ENCODE measurements around the gene SAMD7. TPM values are rescaled to one million over a fixed set of nuclear protein-coding genes. Genes with fewer than 3 reads are reported as not detected.

Gene SAMD7
- total RNA-seq, 1 donor from 2014 or later, result not detected

DNA sequence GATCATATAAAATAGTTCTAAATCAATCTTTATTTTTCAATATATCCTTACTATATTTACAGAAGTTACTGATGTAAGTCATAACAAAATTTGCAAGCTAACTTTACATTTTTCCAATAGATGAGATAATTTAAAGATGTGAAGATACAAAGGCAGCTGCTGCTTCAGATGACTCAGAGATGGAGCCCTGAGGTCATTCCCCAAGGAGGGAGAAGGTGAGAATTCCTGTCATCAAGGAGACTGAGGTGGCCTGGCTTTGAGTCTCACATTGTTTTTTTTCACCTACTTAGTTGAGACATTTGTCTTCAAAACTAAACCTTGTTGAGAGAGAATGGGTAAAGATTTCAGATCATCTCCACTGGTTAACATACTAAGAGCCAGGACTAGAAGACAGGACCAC lies 3.9 kb upstream of the SAMD7 start:
- no peak for DNase-seq (ENCODE audit: low spot score)

DNA sequence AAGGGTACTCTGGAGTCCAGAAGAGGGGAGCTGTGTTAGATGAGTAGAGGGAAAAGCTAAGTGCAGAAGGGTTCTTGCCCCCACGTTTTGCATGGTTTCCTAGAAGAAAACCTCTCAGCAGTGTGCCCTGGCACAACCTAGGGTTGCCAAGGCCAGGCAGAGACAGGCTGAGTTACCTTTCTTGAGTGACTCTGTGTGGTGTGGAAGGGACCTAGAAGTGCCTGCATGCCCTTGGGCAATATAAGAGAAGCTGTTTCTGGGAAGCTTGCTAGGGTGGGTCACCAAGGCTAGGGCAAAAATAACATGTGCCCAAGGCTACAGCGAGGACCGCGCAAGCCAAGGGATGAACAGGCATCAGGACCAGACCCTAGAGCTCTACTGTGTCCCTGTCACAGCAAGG lies 3.4 kb upstream of the SAMD7 start:
- DNase-seq (ENCODE audit: low spot score), result no peak

DNA sequence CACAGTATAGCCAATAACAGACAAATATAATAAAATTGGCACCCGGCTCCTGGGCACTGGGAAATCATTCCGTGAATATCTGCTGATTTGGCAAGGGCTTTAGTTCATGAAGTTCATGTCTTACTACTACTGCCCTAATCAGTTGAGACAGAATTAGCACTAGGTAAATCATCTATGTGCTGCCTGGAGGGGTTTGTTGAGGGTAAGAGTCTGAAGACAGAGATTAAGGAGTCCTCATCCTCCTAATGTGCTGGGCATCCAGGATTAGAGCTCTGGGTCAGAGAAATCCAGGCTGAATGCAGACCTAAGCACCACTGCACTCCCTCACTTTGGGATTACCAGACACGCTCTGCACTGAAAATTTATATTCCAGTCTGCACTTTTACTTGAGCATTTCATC lies 2.0 kb downstream of the SAMD7 start:
- no peak for DNase-seq (ENCODE audit: low spot score)

DNA sequence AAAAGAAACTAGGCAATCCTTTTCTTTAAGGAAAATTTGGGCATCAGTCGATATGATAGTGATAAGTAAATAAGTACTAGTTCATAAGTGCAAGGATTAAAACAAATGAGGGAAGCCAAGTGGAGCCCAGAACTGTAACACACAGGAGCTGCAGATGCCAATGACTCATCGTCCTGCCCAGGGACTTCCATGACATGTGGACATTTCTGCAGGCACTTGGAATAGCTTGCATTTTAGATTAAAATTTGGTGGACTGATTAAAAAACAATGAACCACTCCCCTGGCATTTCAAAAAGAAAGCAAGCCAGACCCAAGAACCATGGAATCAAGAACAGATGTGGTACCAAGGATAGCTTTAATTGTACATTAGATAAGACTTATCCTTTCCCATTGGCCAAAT lies 2.9 kb downstream of the SAMD7 start:
- DNase-seq (ENCODE audit: low spot score), result no peak

DNA sequence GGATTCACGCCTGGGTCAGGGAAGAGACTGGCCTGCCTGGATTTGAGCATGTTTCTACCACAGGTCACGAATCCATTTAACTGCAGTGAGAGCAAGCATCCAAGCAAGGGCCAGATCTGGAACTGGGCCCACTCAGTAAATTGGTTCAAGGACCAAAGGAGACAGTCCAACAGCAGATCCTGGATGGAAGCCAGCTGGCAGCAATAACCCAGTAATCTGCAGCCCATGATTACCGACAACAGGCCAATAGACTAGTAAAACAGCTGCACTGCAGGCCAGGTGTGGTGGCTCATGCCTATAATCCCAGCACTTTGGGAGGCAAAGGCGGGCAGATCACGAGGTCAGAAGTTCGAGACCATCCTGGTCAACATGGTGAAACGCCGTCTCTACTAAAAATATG lies 11.8 kb downstream of the SAMD7 start:
- no peak for DNase-seq (ENCODE audit: low spot score)

DNA sequence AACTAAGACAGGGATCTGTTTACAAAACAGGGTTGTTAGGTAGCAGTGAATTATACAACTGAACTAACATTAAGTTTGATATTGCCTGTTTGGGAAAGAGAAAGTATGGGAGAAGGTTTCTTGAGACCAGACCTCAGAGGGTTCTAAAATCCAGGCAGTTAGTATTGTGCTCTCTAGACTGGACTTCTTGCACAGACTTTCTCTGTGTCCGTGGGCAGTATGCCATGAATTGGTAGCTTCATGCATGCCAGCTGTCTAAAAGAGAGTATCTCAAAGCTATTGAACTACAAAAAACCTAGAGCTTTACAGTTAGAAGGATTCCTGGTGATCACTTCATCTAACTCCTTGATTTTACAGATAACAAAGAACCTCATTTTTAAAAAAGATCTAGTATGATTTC lies 12.5 kb downstream of the SAMD7 start:
- DNase-seq (ENCODE audit: low spot score), result no peak

DNA sequence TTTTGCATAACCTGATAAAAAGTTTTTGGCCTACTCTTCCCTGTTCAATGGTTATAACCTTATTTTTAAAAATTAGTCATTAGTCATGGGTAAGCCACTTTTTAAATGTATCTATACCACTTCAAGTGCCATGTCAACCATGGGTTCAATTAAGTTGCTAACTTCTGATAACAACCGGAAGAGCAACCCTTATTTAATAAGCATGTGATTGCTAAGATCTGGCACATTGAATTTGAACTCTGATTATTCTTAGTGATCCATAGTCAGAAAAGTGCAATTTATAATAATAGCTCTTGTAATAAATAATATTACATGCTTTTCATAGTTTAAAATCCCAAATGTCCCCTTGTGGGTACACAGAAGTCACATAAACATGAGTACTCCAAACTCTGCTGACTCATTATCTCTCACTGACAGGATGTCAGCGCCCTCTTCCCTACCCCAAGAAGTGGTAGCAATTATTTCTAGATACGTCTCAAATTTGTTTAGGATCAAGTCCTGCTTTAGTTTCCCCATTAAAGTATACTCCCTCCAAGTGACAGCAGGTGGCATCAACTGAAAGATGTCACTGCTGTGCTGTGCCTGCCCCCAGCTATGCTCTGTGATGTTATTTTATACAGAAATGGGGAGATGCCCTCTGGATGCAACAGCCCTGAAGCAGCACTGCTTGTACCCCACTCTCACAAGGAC lies 18.6 kb downstream of the SAMD7 start:
- no peak for DNase-seq (ENCODE audit: low spot score)

DNA sequence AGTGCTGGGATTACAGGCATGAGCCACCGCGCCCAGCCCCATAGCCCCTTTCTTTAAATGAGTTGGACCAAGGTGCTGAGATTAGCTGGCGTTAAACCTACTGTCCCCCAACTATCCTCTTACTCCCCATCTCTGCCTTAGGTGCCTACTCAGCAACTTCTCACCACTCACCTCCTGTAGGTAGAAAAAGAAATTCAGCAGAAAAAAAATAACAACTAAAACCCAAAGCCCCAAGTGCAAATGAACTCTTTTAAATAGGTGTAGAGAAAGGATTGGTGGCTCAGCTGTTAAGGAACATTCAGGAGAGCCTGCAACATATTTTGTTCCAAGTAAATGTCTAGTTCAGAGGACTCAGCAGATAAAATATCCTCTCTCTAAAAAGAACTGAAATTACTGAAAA lies 19.5 kb downstream of the SAMD7 start:
- no peak for DNase-seq (ENCODE audit: low spot score)

DNA sequence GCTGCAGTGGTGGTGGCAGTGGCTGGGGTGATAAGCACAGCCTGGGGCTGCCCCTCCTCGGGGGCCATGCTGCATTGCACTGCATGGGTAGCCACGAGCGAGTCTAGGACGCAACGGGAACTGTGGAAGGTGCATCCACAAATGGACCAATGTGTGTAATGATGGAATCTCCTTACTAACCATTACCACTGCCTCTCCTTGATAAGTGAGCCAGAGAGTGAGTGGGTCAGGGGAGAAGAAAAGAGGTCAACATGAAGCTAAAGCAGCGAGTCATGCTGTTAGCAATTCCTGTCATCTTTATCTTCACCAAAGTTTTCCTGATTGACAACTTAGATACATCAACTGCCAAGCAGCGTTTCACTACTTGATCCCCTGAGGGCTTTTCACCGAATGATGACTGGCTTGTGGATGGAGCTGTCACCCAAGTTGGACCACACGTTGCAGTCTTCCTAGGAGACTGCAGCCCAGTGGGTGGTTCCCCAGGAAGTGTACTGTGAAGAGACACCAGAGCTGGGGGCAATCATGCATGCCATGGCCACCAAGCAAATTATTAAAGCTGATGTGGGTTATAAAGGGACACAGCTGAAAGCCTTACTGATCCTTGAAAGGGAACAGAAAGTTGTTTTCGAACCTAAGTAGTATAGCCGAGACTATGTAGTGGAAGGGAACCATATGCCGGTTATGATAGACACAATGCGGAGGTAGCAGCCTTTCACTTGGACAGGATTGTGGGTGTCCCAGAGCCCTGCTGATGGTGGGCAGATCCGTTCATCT lies 20.6 kb downstream of the SAMD7 start:
- no peak for DNase-seq (ENCODE audit: low spot score)

DNA sequence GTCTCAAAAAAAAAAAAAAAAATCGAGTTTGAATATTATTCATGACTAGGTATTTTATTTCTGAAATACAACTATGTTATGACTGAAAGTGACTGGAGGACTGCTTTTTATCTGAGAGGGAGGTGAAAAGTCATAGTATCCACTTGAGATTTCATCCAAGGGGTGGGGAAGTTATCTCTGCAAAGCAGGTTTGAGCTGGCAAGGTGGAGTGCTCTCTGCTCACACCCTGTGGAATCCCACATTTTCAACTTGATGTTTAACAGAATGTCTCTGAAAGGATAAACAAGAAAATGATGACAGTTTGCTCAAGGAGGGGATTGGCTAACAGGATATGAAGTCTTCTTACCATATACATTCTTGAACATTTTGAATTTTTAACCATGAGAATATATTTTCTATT lies 27.9 kb downstream of the SAMD7 start:
- no peak for DNase-seq (ENCODE audit: low spot score)

DNA sequence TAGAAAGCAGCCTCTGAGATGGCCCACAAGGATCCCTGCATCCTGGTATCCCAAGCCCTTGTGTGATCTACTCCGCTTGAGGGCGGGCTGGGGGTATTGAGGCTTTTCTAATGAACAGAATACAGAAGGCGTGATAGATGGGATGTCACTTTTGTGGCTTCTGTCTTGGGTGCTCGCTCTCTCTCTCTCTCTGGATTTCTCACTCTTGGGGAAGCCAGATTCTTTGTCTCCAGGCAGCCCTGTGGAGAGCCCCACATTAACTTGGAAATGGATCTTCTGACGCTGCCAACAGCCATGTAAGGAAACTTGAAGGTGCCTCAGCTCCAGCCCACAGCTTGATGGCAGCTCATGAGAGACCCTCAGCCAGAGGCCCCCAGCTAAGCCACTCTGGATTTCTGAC lies 28.4 kb downstream of the SAMD7 start:
- DNase-seq (ENCODE audit: low spot score), result no peak

DNA sequence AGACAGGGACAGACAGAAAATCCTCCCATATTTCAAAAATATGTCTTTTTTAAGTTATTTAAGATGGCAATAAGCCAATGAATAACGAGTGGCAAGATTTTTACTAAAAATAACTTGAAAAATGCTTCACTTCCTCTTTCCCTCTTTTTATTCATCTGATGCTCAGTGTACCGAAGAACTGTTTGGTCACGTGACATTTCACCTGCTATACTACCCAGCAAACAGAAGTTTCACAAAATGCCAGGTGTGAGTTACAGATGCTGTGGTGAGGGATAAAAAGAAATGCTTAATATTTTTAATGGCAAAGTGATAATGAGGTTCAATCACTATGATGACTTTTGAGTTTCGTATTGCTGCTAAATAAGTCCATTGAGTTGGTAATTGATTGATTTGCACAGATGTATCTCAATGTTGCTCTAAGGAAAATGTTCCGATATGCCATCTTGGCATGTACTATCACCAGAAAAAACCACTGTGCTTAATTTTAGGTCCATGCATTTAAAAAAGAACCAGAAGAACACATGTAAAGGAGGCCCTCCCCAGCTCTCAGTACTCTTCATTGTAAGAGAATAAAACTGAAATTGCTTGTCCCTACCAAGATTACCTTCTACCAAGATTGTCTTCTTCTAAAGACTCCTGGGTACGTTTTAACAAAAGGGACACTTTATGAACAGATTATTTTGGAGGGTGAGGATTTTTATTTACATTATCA lies 29.3 kb downstream of the SAMD7 start:
- no peak for DNase-seq (ENCODE audit: low spot score)

DNA sequence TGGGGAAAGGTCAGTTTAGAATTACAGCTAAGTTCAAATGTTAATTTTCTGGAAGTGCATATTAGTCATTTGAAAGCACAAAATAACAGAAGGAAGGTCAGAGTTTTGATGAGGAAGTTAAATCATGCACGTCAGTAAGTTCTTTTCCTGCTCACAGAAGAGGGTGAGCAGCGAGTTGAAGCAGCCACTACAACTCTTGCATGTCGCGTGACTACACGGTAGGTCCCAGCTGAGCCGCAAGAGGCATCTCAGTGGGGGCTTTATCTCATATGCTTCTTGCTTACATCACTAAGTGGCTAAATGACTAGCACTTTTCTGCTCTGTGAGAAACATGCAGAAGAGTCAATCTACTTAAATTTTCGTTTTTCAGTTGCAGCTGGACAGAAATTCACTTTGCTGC lies 33.9 kb downstream of the SAMD7 start:
- no peak for DNase-seq (ENCODE audit: low spot score)

DNA sequence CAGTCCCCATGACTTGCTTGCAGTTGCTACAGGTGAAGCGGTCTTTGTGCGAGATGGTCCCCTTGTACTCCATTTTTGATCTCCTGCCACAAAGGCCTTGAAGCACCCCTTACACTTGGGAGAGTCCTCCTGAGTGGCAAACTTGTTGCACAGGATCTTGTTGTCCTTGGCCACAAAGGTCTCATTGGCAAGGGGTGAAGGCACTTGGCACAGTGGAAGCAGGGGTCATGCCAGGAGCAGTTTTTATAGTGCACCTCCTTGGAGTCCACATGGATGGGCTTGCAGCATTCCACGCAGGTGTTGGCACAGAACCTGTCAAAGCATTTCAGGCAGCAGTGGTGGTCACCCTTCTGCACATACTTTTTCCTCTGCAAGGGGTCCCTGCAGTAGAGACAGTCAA lies 35.0 kb downstream of the SAMD7 start:
- DNase-seq (ENCODE audit: low spot score), result no peak

DNA sequence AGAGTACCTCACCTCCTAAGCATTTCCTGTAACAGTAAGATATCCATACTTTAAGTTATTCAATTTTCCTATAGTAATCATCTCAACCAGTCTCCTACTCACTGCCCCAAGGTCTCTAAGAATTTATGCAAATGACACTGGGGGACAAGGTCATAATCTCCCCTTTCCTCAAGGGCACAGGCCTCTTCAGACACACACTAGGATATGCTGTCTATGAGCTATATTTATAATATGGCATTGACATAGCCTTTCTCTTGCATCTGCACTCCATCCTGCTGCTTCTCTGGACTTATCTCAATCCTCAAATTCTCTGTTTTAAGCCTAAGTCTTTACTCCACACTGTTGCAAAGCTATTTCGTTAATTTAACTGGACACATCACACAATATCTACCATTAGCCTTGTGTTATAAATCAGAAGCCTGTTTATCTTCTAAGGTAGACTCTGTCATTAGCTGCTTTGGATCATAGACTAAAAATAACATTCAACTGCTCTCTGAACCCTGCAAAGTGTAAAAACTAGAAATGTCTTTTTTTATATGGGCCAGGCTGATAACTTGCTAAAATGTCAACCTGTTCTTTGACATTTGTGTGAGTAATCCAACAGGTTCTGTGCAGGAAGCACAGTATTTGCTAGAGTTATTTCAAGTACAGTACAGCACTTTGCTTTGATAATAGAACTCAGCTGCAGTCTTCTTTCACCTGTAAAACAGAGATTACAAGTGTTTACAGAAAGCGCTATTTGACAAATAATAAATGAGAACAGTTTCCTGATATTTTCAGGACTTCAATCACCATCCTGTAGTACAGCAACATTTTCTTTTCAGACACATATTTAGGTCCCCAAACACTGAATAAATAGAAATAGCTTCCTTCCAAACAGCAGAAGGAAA lies 37.4 kb downstream of the SAMD7 start:
- DNase-seq (ENCODE audit: low spot score), result no peak

DNA sequence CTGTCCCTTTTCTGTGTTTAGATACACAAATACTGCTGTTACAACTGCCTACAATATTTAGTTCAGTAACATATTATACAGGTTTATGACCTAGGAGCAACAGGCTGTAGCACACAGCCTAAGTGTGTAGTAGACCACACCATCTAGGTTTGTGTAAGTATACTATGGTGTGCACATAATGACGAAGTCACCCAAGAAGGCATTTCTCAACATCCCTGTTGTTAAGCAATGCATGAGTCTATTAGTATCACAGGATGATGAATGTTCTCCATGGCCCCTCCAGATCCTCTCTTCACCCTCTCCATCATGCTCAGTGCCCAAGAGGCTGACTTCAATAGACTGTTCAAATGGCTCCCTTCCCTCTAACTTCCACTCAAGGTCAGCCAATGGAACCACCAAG lies 40.7 kb downstream of the SAMD7 start:
- DNase-seq (ENCODE audit: low spot score), result no peak

DNA sequence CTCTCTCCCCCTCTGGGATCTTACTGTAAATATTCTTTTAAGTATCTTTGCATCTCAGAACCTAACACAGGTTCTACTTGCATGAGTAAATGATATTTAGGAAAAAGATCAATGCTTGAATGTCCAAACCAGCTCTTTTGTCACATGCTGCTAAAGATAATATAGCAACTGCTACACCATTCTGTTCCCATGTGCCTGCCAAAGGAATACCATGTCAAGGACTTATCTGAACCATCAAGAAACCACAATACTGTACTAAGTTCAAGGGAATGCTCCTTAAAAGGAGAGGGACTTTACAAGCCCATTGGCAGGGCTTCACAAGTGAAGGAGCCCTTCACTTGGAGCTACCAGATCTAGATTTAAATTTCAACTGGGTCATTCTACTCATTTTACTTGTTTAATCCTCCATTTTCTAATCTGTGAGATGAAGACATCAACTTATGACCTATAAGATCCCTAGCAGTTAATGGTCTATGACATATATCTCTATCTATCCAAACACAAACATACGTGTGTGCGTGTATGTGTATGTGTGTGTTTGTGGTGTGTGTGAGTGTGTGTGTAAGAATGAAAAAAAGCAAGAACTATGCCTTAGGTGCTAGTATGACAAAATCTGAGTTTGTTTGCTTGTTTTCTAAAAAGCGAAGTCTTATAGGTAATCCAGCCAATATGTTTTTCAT lies 42.2 kb downstream of the SAMD7 start:
- DNase-seq (ENCODE audit: low spot score), result no peak

DNA sequence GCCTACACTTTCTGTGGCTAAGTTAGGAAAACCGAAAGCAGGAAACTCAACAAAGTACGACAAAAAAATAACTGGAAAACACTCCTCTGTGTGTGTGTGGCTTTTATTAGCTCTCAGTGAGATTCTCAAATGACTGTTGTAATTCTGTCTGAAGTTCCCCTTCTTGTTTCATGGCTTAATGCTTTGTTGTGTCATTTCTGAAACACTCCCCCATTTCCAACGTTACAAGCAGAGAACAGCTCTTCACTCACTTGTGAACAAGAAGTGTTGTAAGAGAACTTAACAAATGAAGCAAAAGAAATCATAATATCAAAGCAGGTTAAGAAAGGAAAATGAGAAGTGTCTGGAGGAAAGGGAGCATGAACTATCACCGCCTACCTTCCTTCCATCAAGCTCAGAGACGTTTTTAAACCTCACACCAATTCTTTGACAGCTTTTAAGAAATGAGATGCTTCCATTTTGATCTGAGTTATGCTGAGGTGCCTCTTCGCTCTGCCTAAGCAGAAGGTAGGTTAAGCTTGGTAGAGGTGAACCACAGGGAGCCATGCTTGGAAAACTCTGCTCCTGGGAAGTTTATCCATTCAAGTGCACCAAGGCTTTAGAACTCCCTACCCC lies 42.9 kb downstream of the SAMD7 start:
- no peak for DNase-seq (ENCODE audit: low spot score)

DNA sequence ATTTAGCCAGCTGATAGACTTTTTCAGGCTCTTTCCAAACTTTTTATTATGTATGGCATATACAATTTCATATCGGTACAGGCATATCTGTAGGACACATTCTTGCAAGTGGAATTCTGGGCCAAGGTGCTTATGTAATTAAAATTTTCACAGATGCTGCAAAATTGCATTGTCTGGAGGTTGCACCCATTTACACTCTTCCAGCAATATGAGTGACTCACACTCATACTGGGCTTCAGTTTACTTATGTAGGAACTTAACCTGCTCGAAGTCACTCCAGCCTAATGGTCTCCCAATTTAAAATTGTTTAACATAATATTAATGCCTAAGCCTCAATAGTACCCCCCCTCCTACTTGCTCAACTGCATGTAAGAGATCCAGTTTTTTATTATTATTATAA lies 44.0 kb downstream of the SAMD7 start:
- DNase-seq (ENCODE audit: low spot score), result no peak

DNA sequence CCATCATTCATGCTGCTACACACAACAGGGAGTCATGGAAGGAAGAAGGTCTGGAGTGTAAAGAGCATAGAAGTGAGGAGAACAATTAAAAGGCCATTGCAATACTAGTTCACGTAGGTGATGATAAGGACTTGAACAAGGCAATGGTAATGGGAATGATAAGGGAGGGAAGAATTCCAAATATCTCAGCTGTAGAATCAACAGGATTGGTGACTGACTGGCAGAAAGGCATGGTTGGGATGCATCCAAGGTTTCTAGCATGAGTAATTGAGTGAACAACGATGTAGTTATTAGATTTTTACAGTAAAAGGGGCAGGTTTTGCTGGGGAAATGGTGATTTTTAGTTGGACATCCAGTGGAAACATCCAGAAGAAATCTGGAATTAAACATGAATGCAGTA lies 52.8 kb downstream of the SAMD7 start:
- DNase-seq (ENCODE audit: low spot score), result no peak
